SH-SY5Y (cell line): Measurements from ENCODE around the gene MAB21L4.

Source experiments
- GATA2 ChIP-seq: IDR thresholded peaks from 2 replicates; pipeline ENCODE4 v1.6.1; 2011; ENCODE audit warnings: mild to moderate bottlenecking, low read depth, low read length
- GATA3 ChIP-seq: IDR thresholded peaks from 2 replicates; pipeline ENCODE4 v1.6.1; 2011; ENCODE audit warnings: low read depth, mild to moderate bottlenecking, low read length, moderate library complexity

DNA sequence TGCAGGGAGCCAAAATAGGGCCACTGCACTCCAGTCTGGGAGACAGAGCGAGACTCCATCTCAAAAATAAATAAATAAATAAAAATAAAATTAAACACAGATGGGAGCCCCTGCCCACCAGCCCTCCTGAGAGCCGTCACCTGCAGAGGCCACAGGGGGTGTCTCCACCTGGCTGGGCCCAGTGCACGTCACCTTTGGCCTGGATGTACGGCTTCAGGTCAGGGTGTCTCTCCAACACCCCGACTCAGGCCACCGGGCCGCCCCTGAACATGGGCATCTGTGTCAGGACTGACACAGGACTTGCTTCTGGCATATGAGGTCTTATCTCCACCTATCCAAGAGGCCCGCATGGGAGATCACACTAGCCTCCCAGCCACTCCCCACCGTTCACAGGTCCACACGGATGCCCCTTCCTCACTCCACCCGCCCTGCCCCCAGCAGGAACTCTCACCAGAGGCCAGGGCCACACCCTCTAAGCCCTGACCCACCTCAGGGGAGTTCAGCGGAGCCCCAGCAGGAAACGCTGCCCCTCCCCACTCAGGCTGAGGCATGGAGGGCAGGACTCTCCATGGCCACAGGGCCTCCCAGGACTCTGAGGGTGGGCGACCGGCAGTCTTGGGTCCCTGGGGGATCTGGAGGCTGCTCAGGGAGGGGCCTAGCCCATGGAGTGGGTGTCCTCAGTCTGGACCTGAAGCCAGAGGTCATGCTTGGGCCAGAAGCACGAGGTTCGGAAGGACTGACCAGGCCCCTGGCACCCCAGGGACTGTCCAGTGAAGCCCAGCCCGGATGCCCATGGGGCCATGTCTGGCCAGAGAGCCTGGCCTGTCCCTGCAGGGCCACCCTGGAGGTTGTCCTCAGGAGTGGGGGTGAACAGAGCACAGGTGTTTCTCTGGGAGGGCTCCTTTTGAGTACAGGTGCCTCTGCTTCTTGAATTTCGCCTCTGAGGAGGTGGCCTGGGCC lies 8.5 kb upstream of the MAB21L4 start:
- no peak for TF ChIP-seq GATA2
- no peak for TF ChIP-seq GATA3
